Measurements from ENCODE around the gene SPHKAP. TPM values are rescaled to one million over a fixed set of nuclear protein-coding genes. Genes with fewer than 3 reads are reported as not detected.
"Not testable (repeated sequence)": the region's sequence is repeated elsewhere in the genome, so short reads cannot be mapped to it uniquely, and the experiment has no call there.

SPHKAP gene, protein sequence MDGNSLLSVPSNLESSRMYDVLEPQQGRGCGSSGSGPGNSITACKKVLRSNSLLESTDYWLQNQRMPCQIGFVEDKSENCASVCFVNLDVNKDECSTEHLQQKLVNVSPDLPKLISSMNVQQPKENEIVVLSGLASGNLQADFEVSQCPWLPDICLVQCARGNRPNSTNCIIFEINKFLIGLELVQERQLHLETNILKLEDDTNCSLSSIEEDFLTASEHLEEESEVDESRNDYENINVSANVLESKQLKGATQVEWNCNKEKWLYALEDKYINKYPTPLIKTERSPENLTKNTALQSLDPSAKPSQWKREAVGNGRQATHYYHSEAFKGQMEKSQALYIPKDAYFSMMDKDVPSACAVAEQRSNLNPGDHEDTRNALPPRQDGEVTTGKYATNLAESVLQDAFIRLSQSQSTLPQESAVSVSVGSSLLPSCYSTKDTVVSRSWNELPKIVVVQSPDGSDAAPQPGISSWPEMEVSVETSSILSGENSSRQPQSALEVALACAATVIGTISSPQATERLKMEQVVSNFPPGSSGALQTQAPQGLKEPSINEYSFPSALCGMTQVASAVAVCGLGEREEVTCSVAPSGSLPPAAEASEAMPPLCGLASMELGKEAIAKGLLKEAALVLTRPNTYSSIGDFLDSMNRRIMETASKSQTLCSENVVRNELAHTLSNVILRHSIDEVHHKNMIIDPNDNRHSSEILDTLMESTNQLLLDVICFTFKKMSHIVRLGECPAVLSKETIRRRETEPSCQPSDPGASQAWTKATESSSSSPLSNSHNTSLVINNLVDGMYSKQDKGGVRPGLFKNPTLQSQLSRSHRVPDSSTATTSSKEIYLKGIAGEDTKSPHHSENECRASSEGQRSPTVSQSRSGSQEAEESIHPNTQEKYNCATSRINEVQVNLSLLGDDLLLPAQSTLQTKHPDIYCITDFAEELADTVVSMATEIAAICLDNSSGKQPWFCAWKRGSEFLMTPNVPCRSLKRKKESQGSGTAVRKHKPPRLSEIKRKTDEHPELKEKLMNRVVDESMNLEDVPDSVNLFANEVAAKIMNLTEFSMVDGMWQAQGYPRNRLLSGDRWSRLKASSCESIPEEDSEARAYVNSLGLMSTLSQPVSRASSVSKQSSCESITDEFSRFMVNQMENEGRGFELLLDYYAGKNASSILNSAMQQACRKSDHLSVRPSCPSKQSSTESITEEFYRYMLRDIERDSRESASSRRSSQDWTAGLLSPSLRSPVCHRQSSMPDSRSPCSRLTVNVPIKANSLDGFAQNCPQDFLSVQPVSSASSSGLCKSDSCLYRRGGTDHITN (N-terminal part only)
- total RNA-seq: not detected in 2 replicates

DNA sequence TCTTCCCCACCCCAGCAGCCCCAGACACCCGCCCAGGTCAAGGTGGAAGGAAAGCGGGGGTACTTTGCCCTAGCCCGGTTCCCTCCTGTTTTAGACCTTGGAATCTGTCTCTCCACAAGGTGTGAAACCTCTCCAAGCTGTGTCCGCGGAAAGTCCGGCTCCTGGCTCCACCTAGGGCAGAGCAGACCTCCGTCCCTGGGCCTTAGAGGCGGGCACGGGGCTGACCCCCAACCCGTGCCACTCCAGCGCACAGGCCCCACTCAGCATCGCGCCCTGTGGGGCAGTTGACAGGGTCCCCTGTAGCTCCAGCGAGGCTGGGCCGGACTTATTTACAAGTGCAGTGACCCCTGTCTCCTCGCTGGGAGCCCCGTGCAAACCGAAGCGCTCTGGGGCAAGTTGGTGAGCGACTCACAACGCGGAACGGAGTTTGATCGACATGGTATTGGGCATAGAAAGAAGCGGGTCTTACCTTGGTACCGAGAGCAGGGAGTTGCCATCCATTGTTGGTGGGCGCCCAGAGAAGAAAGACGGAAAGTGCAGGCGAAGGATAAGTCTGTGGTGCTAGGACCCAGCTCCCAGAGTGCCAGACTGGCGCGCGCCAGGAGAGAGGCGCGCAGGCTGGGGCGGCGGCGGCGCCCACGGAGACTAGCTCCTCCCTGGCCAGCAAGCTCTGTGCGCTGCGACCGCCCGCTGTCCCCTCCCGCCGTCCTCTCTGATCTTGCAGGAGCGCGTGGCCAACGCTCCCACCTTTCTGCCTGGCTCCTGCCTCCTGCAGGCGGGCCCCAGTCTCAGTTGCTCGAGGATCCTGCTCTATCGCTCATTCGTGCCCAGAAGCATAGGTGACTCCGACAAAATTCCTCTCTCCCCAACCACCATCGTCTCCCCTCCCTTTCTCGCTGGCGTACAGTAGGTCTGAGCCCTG is at the start of gene SPHKAP:
Gene SPHKAP (minus strand): TSS at position 590 of the 922 bp plus-strand sequence. CDS start 89 bp downstream, at position 501.
- no peak for DNase-seq

DNA sequence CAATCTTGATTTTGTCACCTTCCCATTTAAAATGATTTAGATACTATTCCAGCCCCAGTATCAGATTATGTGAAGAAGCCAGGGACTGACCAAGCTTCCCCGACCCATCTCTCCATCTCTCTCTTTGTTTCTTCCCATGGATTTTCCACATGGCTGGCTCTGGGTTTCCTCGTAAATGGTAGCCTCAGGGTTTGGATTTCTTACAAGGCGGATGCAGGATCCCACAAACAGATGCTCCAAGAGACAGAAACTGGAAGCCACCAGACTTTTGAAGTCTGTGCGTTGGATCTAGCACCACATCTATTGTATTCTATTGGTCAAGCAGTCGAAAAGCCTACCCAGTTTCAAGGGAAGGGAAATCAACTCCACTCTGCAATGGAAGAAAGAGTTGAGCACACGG is 46.0 kb upstream of the SPHKAP start:
- no peak for DNase-seq

DNA sequence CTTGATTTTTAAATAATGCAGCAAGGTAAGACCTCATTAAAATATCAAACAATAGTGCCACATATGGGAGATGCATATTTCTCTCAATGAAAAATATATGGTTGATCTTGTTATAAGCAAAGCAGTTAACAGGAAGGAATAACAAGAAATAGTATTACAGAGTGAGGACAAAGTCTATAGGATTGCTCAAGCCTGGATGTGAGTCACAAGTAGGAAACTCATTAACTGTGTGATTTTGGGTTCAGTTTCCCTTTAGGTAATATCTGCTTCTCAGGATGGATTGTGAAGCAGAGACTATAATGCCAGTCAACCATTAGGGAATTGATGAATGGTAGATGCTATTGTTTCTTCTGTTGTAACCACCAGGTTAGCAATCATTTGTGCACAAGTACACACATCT is 42.9 kb upstream of the SPHKAP start:
- no peak for DNase-seq

DNA sequence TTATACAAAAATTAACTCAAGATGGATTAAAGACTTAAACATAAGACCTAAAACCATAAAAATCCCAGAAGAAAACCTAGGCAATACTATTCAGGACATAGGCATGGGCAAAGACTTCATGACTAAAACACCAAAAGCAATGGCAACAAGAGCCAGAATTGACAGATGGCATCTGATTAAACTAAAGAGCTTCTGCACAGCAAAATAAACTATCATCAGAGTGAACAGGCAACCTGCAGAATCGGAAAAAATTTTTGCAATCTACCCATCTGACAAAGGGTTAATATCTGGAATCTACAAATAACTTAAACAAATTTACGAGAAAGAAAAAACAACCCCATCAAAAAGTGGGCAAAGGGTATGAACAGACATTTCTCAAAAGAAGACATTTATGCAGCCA is 37.1 kb upstream of the SPHKAP start:
- DNase-seq: not testable (repeated sequence)

DNA sequence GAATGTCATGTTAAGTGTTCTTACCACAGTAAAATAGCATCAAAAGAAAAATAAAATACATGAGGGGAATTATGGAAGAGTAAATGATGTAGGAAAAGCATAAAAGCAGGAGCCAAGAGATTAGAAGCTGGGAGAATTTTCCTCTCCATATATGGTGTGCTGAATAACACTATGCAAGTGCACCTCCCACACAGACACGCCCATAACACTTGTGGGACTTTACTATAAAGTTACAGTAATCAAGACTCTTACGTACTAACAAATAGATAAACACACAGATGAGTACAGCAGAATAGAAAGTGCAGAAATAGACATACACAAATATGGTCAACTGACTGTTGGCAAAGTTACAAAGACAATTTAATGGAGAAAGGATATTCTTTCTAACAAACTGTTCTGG is 16.0 kb upstream of the SPHKAP start:
- DNase-seq: no peak

DNA sequence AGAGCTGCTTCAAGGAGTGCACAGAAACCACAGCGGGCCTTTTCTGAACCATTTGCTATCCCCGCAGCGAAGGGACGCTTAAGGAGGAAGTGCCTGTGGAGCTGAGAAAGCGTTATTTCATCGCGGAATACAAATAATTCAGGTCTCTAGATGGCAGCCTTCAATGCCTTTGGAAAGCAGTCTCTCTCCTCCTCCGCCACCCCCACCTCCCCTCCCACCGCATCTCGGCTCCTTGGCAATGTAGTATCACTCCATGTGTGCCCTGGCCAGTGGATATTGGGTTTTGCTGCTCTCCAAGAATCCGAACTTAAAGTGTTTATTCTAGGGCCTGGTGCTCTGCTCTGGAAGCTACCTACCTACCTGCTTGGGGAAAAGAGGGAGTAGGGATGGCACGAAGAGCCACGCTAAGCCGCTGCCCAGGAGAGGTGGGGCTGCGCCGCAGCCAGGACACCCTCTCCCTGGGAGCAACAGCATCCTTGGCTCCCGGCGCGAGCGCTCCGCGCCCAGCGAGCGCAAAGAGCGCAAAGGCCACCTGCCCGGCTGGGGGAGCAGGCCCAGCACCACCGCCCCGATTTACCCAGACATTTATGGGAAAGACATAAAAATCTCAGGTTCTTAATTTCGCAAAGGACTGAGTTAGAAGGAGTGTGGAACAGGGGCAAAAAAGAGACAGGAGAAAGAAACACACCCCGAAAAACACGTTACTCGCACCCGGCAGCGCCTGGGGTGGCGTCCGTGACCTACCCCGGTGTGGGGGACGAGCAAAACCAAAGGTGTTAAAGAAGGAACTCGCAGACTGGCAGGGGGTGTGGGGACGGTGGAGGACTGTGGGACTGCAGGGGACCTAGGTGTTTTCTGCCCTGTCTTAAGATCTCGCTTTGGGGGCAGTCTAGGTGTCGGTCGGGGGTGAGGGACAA is 1.0 kb downstream of the SPHKAP start:
- no peak for DNase-seq

DNA sequence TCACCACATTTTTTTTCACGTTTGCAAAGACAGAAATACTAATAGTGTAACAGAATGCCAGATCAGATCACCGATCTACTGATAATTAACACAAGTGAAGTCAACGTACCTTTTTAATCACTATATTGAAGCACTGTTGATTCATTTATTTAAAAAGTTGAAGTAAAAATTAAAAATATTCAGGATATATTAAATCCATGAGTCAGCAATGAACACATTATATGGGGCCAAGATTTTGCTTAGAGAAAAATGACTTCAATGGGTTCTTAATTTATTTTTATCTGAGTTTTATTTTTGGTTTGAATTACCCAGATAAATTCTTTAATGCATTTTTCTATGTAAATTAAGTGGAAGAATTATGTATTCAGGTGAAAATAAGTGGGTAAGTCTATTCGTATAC is 14.2 kb downstream of the SPHKAP start:
- DNase-seq: no peak

DNA sequence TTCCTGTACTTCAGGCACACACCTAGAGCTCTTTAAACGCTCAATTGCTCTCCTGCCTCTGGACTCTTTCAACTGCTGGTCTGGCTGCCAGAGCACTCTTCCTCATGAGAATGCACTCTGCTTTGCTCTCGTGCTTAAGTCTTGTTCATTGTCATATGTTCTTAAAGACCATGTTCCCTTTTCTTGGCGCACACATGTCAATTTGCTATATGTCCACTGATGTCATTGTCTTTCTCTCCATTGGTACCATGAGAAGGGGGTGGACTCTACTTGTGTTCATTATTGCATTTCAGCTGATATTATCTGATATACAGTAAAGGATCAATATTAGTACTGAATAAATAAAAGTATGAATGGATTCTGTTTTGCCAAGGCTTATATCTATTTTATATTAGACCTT is 16.8 kb downstream of the SPHKAP start:
- DNase-seq: no peak

DNA sequence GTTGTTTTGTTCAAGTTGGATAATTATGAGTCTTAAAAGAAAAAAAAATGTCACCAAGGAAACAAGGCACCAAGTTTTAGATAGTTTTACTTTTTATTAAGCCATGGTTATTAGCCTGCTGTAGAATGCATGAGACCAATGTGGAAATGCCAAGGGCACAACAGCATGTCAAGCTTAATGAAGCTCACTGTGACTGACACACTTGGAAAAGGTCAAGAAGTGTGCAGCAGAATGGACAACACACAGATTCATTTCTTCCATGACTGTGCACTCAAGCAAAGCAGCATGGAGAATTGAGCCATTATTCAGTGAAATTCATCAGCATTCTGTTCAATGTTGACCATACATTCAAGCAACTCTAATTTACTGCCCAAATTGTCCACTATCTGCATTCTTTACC is 23.6 kb downstream of the SPHKAP start:
- no peak for DNase-seq

DNA sequence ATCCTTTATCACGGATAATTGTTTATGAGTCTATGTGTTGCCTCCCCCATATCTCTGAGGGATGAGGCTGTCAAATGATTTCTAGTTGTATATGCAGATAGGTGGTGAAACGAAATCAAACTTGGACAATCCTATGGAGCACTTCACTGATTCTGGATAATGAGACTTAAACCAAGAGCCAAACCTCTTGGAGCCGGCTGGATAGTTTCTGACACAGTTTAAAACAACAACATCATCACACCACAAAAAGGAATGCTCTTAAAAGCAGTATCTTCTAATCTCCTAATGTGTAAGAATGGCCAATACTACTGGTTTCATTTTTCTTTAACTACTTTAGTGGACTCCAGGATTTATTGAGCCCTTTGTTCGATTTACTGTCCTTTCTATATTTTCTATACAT is 36.5 kb downstream of the SPHKAP start:
- no peak for DNase-seq

DNA sequence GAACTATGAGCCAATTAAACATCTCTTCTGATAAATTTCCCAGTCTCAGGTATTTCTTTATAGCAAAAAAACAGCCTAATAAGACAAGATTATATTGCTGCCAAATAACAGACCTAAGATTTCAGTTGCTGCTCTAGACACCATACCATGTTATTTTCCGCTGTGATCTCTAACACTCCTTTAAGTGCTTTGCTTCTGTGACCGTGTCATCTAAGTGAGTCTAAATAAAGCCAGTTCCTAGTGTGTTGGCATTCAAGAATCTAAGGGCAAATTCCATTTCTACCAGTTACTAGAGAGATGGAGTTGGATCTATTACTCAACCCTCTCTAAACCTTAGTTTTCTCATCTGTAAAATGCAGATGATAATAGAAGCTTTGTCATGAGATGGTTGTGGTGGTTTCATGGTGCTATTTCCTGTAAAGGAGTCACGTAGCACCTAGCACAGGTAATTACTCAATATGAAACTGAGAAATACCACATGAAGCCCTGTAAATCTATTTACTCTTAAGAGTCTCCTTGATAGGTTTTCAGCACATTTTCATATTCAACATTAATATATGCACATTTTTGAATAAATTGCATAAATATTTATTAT is 40.5 kb downstream of the SPHKAP start:
- DNase-seq: no peak

DNA sequence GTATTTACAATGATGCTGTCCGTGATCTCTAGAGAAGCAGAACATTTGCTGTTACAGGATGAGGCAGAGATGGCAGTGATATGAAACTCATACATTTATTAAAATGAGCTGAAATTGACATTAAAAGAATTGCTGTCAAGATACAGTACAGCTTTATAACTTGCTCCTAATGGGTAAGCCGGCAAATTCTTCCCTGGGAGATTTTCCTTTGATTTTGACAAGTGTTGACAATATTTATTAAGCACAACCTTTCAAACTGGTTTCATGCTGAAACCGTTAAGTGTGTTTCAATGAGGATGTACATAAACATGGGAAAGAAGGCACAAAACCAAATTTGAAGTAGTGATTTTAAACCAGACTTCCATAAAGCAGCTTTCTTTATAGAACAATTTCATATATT is 45.5 kb downstream of the SPHKAP start:
- DNase-seq: no peak

DNA sequence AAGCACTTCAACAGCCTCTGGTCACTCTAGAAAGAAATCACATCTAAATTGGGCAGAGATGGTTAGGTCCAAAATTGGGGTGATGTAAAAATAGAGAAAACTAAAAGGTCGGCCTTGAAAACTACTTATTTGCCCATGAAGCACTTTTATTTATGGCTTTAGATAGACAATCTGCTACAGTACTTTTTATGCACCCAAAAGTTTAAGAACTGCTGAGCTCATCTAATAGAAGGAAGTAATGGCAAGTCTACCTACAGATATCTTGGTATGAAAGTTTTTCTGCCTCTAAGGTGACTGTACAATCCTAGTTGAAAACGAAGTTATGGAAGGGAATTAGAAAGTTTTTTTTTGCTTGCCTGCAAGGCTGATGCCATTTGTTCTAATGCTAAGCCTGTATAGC is 46.2 kb downstream of the SPHKAP start:
- DNase-seq: no peak

DNA sequence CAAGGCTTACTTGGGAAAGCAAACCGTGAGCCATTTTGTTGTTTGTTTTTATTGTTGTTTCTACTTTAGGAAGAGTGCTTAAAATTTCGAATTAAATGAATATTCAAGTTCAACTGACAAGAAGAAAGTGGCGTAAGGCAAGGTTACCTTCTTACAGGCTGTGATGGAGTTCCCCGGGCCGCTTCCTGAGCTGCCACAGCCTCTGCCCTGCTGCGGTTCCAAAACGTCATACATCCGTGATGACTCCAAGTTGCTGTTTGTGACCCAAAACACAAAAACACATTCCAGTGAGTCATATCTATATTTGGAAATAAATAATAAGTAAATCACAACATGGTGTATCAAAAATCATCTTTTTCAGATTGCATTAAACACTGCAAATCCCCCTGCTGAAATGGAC is 49.7 kb downstream of the SPHKAP start:
- DNase-seq: no peak

DNA sequence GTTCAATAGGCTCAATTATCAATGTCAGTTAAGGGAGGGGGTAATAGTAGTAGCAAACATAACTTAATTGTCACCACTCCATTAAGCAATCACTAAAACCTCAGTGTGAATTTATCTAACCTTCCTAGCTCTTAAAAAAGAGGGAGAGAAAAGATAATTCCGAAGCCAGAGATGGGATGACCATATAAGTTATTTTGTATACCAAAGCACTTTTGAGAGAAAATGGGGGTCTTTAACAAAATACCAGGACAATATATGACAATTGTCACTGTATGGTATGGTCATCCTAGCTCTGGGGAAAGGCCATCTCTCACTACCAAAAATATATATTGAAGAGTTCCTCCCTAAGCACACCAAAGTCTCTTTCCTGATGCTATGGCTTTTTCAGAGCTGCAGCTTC is 55.1 kb downstream of the SPHKAP start:
- DNase-seq: no peak

DNA sequence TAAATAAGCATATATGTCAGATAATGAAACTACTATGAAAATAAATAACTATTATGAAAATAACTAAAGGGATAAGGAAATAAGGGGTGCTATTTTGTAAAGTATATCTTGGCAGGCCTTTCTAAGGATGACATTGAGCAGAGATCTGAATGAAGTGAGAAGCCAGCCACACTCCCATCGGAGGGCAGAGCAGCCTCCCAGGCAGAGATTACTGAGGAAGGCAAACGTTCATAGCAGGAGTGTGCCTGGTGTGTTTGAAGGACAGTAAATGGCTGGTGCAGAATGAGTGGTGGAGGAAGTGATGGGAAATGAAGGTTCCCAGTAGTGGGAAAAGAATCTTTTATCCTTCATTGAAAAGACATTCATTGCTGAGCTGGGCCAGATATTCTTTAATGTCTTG is 62.5 kb downstream of the SPHKAP start:
- no peak for DNase-seq

DNA sequence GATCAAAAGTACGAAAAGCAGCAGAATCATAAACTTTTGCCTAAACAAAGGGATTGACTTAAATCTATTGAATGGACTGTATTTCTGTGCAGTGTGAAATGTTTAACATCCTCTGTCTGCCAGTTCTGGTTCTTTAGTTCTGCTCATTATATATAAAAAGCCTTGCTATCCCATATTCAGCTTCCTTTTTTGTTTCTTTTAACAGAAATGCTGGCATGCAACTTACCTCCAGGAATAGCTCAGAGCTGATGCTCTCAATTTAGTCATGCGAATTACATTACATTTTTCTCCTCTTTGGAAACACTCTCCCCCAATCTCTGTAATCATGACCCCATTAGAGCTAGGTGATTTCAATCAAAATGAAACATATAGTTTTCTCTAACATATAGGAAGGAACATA is 73.6 kb downstream of the SPHKAP start:
- DNase-seq: no peak

DNA sequence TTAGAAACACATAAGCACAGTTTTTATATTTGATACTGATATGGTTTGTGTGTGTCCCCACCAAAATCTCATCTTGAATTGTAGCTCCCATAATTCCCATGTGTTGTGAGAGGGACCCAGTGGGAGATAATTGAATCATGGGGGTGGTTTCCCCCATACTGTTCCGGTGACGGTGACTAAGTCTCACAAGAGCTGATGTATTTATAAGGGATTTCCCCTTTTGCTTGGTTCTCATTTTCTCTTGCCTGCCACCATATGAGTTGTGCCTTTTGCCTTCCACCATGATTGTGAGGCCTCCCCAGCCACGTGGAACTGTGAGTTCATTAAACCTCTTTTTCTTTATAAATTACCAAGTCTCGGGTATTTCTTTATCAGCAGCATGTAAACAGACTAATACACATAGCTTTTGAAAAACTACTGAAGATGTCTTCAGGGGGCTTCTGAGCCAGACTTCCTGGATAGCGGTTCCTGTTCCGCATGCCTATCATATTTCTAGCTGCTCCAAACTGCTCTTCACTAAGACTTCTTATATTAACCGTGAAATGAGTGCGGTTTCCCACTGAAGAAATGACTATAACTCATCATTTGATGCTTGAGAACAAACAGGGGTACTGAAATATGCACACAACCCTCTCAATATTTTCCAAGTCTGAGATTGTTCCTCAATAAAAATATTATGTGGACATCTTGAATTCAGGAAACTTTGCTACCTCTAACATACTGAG is 75.8 kb downstream of the SPHKAP start:
- no peak for DNase-seq

DNA sequence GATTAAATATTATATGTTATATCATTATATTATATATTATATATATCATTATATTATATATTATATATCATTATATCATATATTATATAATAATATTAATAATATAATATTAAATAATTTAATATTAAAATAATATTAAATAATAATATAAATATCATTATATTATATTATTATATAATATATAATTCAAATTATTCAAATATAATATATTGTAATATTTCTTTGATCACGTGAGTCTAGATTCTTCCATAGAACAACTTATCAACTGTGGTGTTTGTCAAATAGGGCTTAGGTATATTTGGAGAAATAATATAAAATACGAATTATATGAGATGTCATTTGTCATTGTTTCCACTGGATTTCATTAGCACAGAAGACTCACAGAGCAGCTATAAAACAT is 77.3 kb downstream of the SPHKAP start:
- DNase-seq: no peak

DNA sequence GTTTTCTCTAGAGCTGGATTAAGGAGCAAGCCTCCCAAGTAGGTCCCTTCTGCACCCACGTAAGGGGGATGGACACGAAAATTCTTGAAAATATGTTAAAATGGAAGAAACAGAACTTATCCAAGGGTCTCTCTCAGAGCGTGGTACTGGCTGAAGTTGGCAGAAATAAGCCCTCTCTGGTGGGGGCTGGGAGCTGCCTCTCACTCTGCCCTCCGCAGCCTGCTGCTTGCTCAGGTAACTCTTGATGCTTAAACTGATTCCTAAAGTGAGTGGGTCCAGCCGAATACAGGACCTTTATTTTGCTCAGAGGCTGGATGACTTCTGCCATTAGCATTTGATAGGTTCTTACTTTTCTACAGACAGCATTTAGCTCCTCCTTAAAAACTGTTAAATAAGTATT is 78.1 kb downstream of the SPHKAP start:
- no peak for DNase-seq

Measured in dermis blood vessel endothelial cell (primary cell).